Upper lobe of left lung (tissue), 6 donors: Measurements from ENCODE around the gene SARS1. TPM values are rescaled to one million over a fixed set of nuclear protein-coding genes. Genes with fewer than 3 reads are reported as not detected.
A peak's percentile ranks its signal among the peaks of the same experiment; 100 is the strongest.

Experiments used
- ATAC-seq, 2 donors: fragments of 200-7000 bp; cut with Tn5 transposase; one replicate each; pipeline ENCODE4 v1.9.1; 2022; ENCODE audit warnings: mild to moderate bottlenecking in 2 of 2, moderate library complexity in 2 of 2; ENCODE audit not compliant: low FRiP score in 2 of 2
- DNase-seq, 2 donors: peaks; one replicate each; pipeline ENCODE4 v3.0.0-alpha.2; 2019 to 2020
- H3K27ac ChIP-seq, 4 donors: fragments of 200-600 bp; sonication (generic); one replicate each; pipeline ENCODE4 v1.5.1; 2016 to 2019
- H3K27me3 ChIP-seq, 4 donors: fragments of 200-600 bp; sonication (generic); one replicate each; pipeline ENCODE4 v1.5.1; 2017 to 2019
- H3K36me3 ChIP-seq, 4 donors: fragments of 200-600 bp; sonication (generic); one replicate each; pipeline ENCODE4 v1.5.1; 2016 to 2019
- H3K4me1 ChIP-seq, 4 donors: fragments of 200-600 bp; sonication (generic); one replicate each; pipeline ENCODE4 v1.5.1; 2018 to 2019
- H3K4me3 ChIP-seq, 4 donors: fragments of 200-600 bp; sonication (generic); one replicate each; pipeline ENCODE4 v1.5.1; 2017 to 2019; ENCODE audit warnings: mild to moderate bottlenecking in 2 of 4, moderate library complexity in 1 of 4
- H3K9me3 ChIP-seq, 4 donors: fragments of 200-600 bp; sonication (generic); one replicate each; pipeline ENCODE4 v1.5.1; 2018 to 2019
- EP300 ChIP-seq, 4 donors: sonication (generic); formaldehyde crosslinking; IDR thresholded peaks; one replicate each; pipeline ENCODE4 v1.5.1; 2017; ENCODE audit warnings: antibody characterized with exemption in 4 of 4, control low read depth in 2 of 4
- POLR2A ChIP-seq, 4 donors: fragments of 450-650 bp; IDR thresholded peaks; one replicate each; pipeline ENCODE4 v1.5.1; 2016 to 2017; ENCODE audit warnings: antibody characterized with exemption in 4 of 4, mild to moderate bottlenecking in 2 of 4
- POLR2AphosphoS5 ChIP-seq, 2 donors: sonication (generic); formaldehyde crosslinking; IDR thresholded peaks; one replicate each; pipeline ENCODE4 v1.5.1; 2017; ENCODE audit warnings: antibody characterized with exemption in 2 of 2
- WGBS, 2 donors: methylation state at CpG; one replicate each; pipeline ENCODE4 v1.1.5; 2017 to 2018; 5-methylcytosine and 5-hydroxymethylcytosine counted together
- total RNA-seq, 6 donors: library from RNA; depleted of rRNA in 4 of 6; stranded (reverse); fragments of >200 nt in 4 of 6; gene quantifications; one replicate each; pipeline versions ENCODE4 v1.1.0 to v1.2.1, GENCODE V29; 2016 to 2021
- TF ChIP-seq, protein P1 (sequence below), 6 experiments: fragments of 450-650 bp in 4 of 6; fragments of 200-600 bp in 2 of 6; sonication (generic) in 2 of 6; IDR thresholded peaks; one replicate each; pipeline ENCODE4 v1.5.1; 2016 to 2019; ENCODE audit warnings: antibody characterized with exemption in 6 of 6
- donor health status: DM: no; HTN: no; CAD: no; lungs with moderate emphysema.
- donor health status: DM: no; HTN: yes; CAD: no; lungs with severe emphysema.

The SARS1 gene
- total RNA-seq, 6 donors from 2014 or later, result 126 to 212 (median 160) TPM

DNA sequence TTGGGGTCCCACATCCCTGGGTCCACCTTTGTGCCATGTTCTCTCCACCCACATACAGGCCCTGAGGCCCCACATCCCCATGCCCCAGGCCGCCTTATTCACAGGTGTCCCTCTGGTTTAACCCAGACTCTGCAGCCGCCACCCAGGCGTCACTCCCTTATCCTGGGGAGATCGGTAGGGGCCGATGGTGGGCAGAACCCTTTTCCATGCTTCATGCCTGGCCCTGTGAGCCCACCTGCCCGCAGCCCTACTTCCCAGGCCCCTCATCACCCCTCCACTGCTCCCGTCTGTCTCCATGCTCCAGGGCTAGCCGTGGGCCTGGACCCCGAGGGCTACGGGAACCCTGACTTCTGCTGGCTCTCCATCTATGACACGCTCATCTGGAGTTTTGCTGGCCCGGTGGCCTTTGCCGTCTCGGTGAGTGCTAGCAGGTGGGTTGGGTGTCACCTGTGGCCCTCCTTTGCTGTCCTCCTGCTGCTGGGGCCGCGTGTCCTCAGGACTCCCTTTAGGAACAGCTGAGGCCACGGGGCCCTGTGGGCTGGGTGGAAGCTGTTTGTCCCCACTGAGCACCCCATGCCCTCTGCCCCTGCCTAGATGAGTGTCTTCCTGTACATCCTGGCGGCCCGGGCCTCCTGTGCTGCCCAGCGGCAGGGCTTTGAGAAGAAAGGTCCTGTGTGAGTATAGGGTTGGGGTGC lies 57.1 kb downstream of the SARS1 start:
- Histone ChIP-seq H3K9me3 (no peaks in the 10 kb centered on the region), H3K36me3 (no peaks in the 10 kb centered on the region), H3K4me1 (peaks cover 5 to 24% (median 17%) of the 10 kb centered on the region in 4 donors), H3K4me3 (no peak overlapping the region), H3K27me3 (no peaks in the 10 kb centered on the region), H3K27ac (no peak overlapping the region)
- WGBS, 2 donors, result 93 to 94% methylated on average over 13 to 17 of the region's 20 CpGs
- DNase-seq, result peak in 1 of 2 donors; percentile 68
- no peak for TF ChIP-seq EP300 (IDR thresholded peaks at IDR 0.05)
- no peak for ATAC-seq

DNA sequence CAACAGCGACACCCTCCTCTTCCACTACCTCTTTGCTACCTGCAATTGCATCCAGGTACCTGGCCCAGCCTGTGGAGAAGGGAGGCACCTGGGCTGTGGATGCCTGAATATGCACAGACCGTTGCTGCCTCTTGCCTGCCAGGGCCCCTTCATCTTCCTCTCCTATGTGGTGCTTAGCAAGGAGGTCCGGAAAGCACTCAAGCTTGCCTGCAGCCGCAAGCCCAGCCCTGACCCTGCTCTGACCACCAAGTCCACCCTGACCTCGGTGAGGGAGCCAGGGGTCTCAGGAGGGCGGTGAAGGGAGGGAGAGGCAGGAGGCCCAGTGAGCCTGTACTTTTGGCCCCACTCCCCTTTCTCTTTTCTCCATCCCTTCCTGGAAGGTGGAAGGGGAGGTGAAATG lies 57.7 kb downstream of the SARS1 start:
- DNase-seq (peak in 1 of 2 donors; percentile 43), ATAC-seq (no peak)
- no peaks in the 10 kb centered on the region for H3K27me3 ChIP-seq
- no peak for TF ChIP-seq POLR2A (IDR thresholded peaks at IDR 0.05)
- H3K4me1 ChIP-seq, result peaks cover 5 to 29% (median 19%) of the 10 kb centered on the region in 4 donors
- no peaks in the 10 kb centered on the region for H3K9me3 ChIP-seq
- no peak overlapping the region for H3K4me3 ChIP-seq
- no peaks in the 10 kb centered on the region for H3K36me3 ChIP-seq
- WGBS, 2 donors, result 89 to 92% methylated on average over 4 to 5 of the region's 6 CpGs
- no peak overlapping the region for H3K27ac ChIP-seq

DNA sequence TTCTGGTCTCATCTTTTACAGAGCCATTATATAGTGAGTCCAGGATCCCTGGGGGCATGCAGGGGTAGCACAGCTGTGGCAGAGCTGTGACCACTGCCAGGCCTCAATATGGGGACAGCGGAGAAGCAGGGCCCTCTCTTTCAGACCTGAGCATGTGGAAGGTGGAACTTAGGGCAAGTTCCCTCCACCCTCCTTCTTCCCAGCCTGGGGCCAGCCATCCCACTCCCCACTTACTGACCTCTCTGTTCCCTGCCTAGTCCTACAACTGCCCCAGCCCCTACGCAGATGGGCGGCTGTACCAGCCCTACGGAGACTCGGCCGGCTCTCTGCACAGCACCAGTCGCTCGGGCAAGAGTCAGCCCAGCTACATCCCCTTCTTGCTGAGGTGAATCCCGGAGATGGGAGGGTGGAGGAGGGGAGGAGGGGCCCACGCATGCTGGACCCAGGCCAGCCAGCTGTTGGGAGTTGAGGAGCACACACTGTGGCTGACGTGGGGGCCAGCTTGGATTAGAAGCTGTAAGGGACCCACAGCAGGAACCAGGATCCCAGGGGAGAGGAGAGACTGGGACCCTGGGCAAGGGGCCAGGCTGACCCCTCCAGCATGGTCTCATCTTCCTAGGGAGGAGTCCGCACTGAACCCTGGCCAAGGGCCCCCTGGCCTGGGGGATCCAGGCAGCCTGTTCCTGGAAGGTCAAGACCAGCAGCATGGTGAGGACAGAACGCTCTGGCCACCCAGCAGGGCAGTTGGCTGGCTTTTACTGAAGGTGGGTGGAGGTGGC lies 58.5 kb downstream of the SARS1 start:
- Histone ChIP-seq H3K36me3 (no peaks in the 10 kb centered on the region), H3K27me3 (no peaks in the 10 kb centered on the region), H3K9me3 (no peaks in the 10 kb centered on the region), H3K4me3 (no peak overlapping the region), H3K27ac (peak overlapping the region in 2 of 4 donors; percentile 55 to 83), H3K4me1 (peaks cover 7 to 36% (median 24%) of the 10 kb centered on the region in 4 donors)
- no peak for TF ChIP-seq POLR2AphosphoS5 (IDR thresholded peaks at IDR 0.05)
- ATAC-seq (no peak), DNase-seq (no peak)
- 92 to 96% methylated on average over 9 to 13 of the region's 13 CpGs for WGBS, 2 donors

DNA sequence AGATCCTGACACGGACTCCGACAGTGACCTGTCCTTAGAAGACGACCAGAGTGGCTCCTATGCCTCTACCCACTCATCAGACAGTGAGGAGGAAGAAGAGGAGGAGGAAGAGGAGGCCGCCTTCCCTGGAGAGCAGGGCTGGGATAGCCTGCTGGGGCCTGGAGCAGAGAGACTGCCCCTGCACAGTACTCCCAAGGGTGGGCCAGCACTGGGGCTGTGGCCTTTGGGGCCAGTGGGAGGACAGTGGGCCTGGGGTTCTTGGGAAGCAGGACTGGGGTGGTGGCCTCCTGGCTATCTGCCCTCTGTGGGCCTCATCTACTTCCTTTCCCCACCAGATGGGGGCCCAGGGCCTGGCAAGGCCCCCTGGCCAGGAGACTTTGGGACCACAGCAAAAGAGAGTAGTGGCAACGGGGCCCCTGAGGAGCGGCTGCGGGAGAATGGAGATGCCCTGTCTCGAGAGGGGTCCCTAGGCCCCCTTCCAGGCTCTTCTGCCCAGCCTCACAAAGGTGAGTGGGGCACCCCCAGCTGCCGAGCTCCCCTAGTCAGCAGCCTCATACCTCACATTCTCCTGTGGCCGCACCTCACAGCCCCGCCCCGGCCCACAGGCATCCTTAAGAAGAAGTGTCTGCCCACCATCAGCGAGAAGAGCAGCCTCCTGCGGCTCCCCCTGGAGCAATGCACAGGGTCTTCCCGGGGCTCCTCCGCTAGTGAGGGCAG lies 59.3 kb downstream of the SARS1 start:
- no peak for TF ChIP-seq EP300 (IDR thresholded peaks at IDR 0.05)
- no peak for TF ChIP-seq POLR2AphosphoS5 (IDR thresholded peaks at IDR 0.05)
- TF ChIP-seq POLR2A (IDR thresholded peaks at IDR 0.05), result peak in 1 of 4 donors; percentile 25
- TF ChIP-seq, protein P1, sequence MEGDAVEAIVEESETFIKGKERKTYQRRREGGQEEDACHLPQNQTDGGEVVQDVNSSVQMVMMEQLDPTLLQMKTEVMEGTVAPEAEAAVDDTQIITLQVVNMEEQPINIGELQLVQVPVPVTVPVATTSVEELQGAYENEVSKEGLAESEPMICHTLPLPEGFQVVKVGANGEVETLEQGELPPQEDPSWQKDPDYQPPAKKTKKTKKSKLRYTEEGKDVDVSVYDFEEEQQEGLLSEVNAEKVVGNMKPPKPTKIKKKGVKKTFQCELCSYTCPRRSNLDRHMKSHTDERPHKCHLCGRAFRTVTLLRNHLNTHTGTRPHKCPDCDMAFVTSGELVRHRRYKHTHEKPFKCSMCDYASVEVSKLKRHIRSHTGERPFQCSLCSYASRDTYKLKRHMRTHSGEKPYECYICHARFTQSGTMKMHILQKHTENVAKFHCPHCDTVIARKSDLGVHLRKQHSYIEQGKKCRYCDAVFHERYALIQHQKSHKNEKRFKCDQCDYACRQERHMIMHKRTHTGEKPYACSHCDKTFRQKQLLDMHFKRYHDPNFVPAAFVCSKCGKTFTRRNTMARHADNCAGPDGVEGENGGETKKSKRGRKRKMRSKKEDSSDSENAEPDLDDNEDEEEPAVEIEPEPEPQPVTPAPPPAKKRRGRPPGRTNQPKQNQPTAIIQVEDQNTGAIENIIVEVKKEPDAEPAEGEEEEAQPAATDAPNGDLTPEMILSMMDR (IDR thresholded peaks at IDR 0.05), result peak in 1 of 6 experiments; percentile 23
- H3K36me3 ChIP-seq, result no peaks in the 10 kb centered on the region
- no peaks in the 10 kb centered on the region for H3K27me3 ChIP-seq
- H3K4me3 ChIP-seq, result peak overlapping the region in 3 of 4 donors; percentile 31 to 49 (median 45)
- DNase-seq (no peak), ATAC-seq (peak in 1 of 2 donors; percentile 30)
- 82 to 89% methylated on average over 15 to 16 of the region's 16 CpGs for WGBS, 2 donors
- H3K9me3 ChIP-seq, result no peaks in the 10 kb centered on the region
- peak overlapping the region; percentile 24 to 85 (median 77) for H3K27ac ChIP-seq
- H3K4me1 ChIP-seq, result peaks cover 11 to 44% (median 28%) of the 10 kb centered on the region in 4 donors

DNA sequence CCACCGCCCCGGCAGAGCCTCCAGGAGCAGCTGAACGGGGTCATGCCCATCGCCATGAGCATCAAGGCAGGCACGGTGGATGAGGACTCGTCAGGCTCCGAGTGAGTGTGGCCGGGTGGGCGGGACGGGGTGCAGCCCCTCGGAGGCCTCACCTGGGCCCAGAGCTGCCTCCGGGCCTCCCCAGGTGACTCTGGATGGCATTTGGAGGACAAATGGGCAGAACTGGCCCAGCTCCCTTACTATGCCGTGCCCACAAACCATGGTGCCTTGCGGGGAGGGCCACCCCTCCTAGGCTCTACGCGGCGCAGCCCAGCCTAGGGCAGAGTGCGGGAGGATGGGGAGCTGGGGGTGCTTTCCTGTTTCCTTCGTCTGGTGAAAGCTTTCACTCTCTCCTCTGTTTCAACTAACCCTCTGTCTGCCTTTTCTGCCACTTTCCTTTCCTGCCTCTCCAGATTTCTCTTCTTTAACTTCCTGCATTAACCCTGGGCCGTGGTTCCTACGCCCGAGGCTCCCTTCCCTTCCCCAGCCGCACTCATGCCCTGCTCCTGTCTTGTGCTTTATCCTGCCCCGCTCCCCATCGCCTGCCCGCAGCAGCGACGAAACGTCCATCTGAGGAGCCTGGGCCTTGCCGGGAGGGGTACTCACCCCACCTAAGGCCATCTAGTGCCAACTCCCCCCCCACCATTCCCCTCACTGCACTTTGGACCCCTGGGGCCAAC lies 60.0 kb downstream of the SARS1 start:
- H3K4me3 ChIP-seq, result peak overlapping the region in 3 of 4 donors; percentile 31 to 49 (median 45)
- WGBS, 2 donors, result 50 to 66% methylated on average over 17 to 22 of the region's 30 CpGs
- TF ChIP-seq POLR2A (IDR thresholded peaks at IDR 0.05) (peak in 1 of 4 donors; percentile 1), POLR2AphosphoS5 (IDR thresholded peaks at IDR 0.05) (no peak), EP300 (IDR thresholded peaks at IDR 0.05) (no peak)
- TF ChIP-seq, protein P1 (IDR thresholded peaks at IDR 0.05), result no peak
- peak overlapping the region; percentile 24 to 85 (median 77) for H3K27ac ChIP-seq
- no peaks in the 10 kb centered on the region for H3K36me3 ChIP-seq
- peak; percentile 26 to 64 for ATAC-seq
- H3K27me3 ChIP-seq, result no peaks in the 10 kb centered on the region
- no peak for DNase-seq
- no peaks in the 10 kb centered on the region for H3K9me3 ChIP-seq
- peaks cover 11 to 45% (median 28%) of the 10 kb centered on the region in 4 donors for H3K4me1 ChIP-seq
